CD4-positive, alpha-beta memory T cell (primary cell): ENCODE measurements around the gene EDN2. TPM values are rescaled to one million over a fixed set of nuclear protein-coding genes. Genes with fewer than 3 reads are reported as not detected.

Source experiments
- polyA plus RNA-seq, 2 donors: library from polyadenylated mRNA; unstranded; fragments of 300-500 nt; fragmentation: Illumina TruSeq; gene quantifications; one replicate each; pipeline ENCODE4 v1.2.3, GENCODE V29; 2021
- total RNA-seq, 2 experiments: library from RNA; stranded (reverse); gene quantifications; one replicate each; pipeline ENCODE4 v1.2.3, GENCODE V29; 2021

Gene EDN2
- total and polyA plus RNA-seq, 4 experiments from 2014 or later, result not detected

Other genes starting within 250 kb of the EDN2 start
- 10 to 100 TPM; 19.7 to 27.3 TPM for gene SCMH1, start 242.4 kb downstream of the EDN2 start, total RNA-seq
- 1 to 10 TPM; 5.3 to 9.7 TPM for gene SCMH1, start 242.4 kb downstream of the EDN2 start, polyA plus RNA-seq
- not detected for gene FOXO6, start 123.2 kb downstream of the EDN2 start, total RNA-seq
- gene FOXO6, start 123.2 kb downstream of the EDN2 start, polyA plus RNA-seq, result not detected